ENCODE measurements around the gene LMO7.

The LMO7 gene

DNA sequence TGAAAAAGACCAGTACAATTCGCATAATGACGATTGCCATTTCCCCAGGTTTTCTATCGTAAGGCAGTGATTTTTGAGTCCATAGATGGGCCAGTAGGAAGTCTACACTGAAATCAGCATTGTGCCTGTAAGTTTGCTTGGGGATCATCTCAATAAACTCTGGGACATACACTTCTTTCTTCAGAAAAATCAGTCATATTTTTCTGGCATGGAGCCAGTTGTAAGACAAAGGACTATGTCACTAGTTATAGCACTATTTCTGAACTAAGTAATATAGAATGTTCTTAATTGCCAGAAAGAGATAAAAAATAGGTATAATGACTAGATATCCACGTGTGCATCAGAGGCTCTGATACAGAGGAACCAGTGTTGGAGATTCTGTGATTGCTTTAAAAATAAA lies 243.5 kb downstream of the LMO7 start:
- no peaks in the 10 kb centered on the region for H3K9me3 ChIP-seq (ENCODE audit: control insufficient read depth in 5 of 5, low read length in 5 of 5)
- no peak overlapping the region for H3K4me3 ChIP-seq (ENCODE audit: low read depth in 1 of 5, low read length in 5 of 5)
- H3K36me3 ChIP-seq (ENCODE audit: control insufficient read depth in 5 of 5, insufficient read depth in 5 of 5, low read length in 5 of 5): no peaks in the 10 kb centered on the region
- no peak overlapping the region for H3K9ac ChIP-seq (ENCODE audit: low read length in 5 of 5)
- no peaks in the 10 kb centered on the region for H3K27me3 ChIP-seq (ENCODE audit: control insufficient read depth in 5 of 5, insufficient read depth in 4 of 5, low read length in 5 of 5)
- H3K27ac ChIP-seq (ENCODE audit: low read depth, low read length): no peak overlapping the region
- peaks cover 0 to 10% (median 5%) of the 10 kb centered on the region in 5 donors for H3K4me1 ChIP-seq (ENCODE audit: control insufficient read depth in 5 of 5, insufficient read depth in 5 of 5, low read length in 5 of 5)

DNA sequence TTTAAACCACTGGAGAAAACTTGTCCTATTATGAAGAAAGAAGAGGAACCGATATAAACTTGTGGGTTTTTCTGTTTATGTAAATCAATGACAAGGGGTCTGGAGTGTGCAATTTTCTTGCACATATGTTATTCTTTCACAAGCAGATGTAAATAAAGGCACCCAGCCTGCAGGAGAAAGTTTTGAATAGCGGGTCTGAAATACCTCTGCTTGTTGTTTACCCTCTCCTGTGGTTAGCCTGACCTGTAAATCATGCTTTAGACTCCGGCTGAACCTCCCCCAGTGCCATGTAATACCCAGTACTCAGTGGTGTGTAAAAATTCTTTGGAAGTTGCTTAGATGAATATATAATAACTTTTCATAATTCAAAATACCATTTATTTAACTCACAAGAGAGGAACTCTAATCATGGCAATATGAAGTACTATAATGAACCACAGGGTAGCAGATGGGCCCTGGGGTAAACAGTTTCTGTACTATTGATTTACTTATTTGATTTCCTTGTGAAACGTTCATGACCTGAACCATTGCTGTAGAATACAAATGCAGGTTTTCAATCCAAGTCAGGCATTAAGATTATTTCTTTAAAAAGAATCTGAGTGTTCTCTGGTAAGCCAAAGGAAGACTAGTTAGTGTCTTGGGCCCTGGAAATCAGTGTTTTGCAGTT lies 245.1 kb downstream of the LMO7 start:
- Histone ChIP-seq H3K9me3 (ENCODE audit: control insufficient read depth in 5 of 5, low read length in 5 of 5) (no peaks in the 10 kb centered on the region), H3K27me3 (ENCODE audit: control insufficient read depth in 5 of 5, insufficient read depth in 4 of 5, low read length in 5 of 5) (no peaks in the 10 kb centered on the region), H3K4me3 (ENCODE audit: low read depth in 1 of 5, low read length in 5 of 5) (no peak overlapping the region)

DNA sequence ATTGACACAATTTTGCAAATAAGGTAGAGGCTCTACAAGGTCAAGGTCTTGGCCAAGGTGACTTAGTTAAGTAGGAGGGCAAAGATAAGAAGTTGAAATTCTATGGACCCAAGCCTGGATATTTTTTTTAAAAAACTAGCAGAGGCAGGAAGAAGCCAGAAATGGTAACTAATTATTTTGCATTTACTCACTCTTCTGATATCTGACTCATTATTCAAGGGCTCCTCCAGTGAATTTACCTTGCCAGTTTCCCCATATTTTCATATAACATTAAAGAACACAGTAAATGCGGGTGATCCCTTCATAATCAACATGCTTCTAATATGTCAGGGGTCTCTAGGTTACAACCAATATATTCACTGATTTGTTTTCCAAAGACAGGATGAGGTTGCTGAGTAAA lies 246.1 kb downstream of the LMO7 start:
- no peaks in the 10 kb centered on the region for H3K36me3 ChIP-seq (ENCODE audit: control insufficient read depth in 5 of 5, insufficient read depth in 5 of 5, low read length in 5 of 5)
- H3K27me3 ChIP-seq (ENCODE audit: control insufficient read depth in 5 of 5, insufficient read depth in 4 of 5, low read length in 5 of 5): no peaks in the 10 kb centered on the region
- H3K9ac ChIP-seq (ENCODE audit: low read length in 5 of 5): no peak overlapping the region
- no peaks in the 10 kb centered on the region for H3K9me3 ChIP-seq (ENCODE audit: control insufficient read depth in 5 of 5, low read length in 5 of 5)
- no peak overlapping the region for H3K27ac ChIP-seq (ENCODE audit: low read depth, low read length)
- H3K4me3 ChIP-seq (ENCODE audit: low read depth in 1 of 5, low read length in 5 of 5): no peak overlapping the region
- peaks cover 0 to 10% (median 0%) of the 10 kb centered on the region in 5 donors for H3K4me1 ChIP-seq (ENCODE audit: control insufficient read depth in 5 of 5, insufficient read depth in 5 of 5, low read length in 5 of 5)

More for the DNA sequence above, 245.1 kb downstream of the LMO7 start:
- Histone ChIP-seq H3K4me1 (ENCODE audit: control insufficient read depth in 5 of 5, insufficient read depth in 5 of 5, low read length in 5 of 5) (peaks cover 0 to 10% (median 4%) of the 10 kb centered on the region in 5 donors), H3K27ac (ENCODE audit: low read depth, low read length) (no peak overlapping the region), H3K9ac (ENCODE audit: low read length in 5 of 5) (no peak overlapping the region), H3K36me3 (ENCODE audit: control insufficient read depth in 5 of 5, insufficient read depth in 5 of 5, low read length in 5 of 5) (no peaks in the 10 kb centered on the region)

- Histone ChIP-seq H3K36me3 (ENCODE audit: control insufficient read depth in 5 of 5, insufficient read depth in 5 of 5, low read length in 5 of 5) (no peaks in the 10 kb centered on the region), H3K27ac (ENCODE audit: low read depth, low read length) (no peak overlapping the region), H3K4me1 (ENCODE audit: control insufficient read depth in 5 of 5, insufficient read depth in 5 of 5, low read length in 5 of 5) (no peaks in the 10 kb centered on the region), H3K27me3 (ENCODE audit: control insufficient read depth in 5 of 5, insufficient read depth in 4 of 5, low read length in 5 of 5) (no peaks in the 10 kb centered on the region), H3K9me3 (ENCODE audit: control insufficient read depth in 5 of 5, low read length in 5 of 5) (no peaks in the 10 kb centered on the region), H3K4me3 (ENCODE audit: low read depth in 1 of 5, low read length in 5 of 5) (no peak overlapping the region), H3K9ac (ENCODE audit: low read length in 5 of 5) (no peak overlapping the region)
Observed at GRCh38 chr13:75889427-75889826, 253.3 kb downstream of the LMO7 start.

DNA sequence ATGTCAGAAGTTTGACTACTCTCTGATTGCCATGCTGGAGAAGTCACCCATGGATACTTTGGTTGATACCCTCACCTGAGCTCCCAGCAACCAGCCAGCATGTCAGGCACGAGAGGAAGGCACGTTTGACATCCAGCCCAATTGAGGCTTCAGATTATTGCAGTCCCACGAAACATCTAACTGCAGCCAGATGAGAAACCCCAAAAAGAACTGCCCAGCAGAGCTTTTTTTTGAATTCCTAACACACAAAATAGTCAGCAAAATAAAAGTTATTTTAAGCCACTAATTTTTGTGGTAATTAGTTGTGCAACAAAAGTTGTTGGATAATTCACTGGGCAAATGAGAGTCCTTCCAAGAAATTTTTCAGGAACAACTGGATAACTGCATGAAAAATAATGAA lies 259.0 kb downstream of the LMO7 start:
- no peaks in the 10 kb centered on the region for H3K9me3 ChIP-seq (ENCODE audit: control insufficient read depth in 5 of 5, low read length in 5 of 5)
- H3K4me1 ChIP-seq (ENCODE audit: control insufficient read depth in 5 of 5, insufficient read depth in 5 of 5, low read length in 5 of 5): no peaks in the 10 kb centered on the region
- no peak overlapping the region for H3K27ac ChIP-seq (ENCODE audit: low read depth, low read length)
- no peak overlapping the region for H3K9ac ChIP-seq (ENCODE audit: low read length in 5 of 5)
- no peaks in the 10 kb centered on the region for H3K36me3 ChIP-seq (ENCODE audit: control insufficient read depth in 5 of 5, insufficient read depth in 5 of 5, low read length in 5 of 5)
- H3K27me3 ChIP-seq (ENCODE audit: control insufficient read depth in 5 of 5, insufficient read depth in 4 of 5, low read length in 5 of 5): peaks cover 0 to 3% (median 0%) of the 10 kb centered on the region in 5 donors
- H3K4me3 ChIP-seq (ENCODE audit: low read depth in 1 of 5, low read length in 5 of 5): no peak overlapping the region

- Histone ChIP-seq H3K4me1 (ENCODE audit: control insufficient read depth in 5 of 5, insufficient read depth in 5 of 5, low read length in 5 of 5) (no peaks in the 10 kb centered on the region), H3K9ac (ENCODE audit: low read length in 5 of 5) (no peak overlapping the region), H3K27me3 (ENCODE audit: control insufficient read depth in 5 of 5, insufficient read depth in 4 of 5, low read length in 5 of 5) (peaks cover 0 to 3% (median 0%) of the 10 kb centered on the region in 5 donors), H3K27ac (ENCODE audit: low read depth, low read length) (no peak overlapping the region), H3K36me3 (ENCODE audit: control insufficient read depth in 5 of 5, insufficient read depth in 5 of 5, low read length in 5 of 5) (no peaks in the 10 kb centered on the region), H3K9me3 (ENCODE audit: control insufficient read depth in 5 of 5, low read length in 5 of 5) (no peaks in the 10 kb centered on the region), H3K4me3 (ENCODE audit: low read depth in 1 of 5, low read length in 5 of 5) (no peak overlapping the region)
Observed at GRCh38 chr13:75896271-75896670, 260.1 kb downstream of the LMO7 start.

DNA sequence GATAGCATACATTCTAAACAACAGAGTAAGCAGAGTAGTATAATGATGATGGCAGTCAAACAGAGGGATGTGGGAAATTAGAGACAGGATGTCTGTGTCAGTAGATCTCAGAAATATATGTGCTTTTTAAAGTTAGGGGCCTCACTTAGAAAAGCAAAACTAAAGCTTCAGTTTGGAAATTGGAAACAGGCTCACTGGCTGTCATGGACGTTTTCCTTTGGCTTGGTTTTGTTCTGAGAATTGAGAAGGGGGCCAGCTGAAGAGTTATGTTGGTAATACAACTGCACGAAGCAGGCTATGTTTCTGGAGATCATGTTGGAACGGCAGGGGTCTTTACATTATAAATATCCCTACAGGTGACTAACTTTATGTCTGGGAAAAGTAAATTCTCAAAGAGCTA lies 261.3 kb downstream of the LMO7 start:
- no peak overlapping the region for H3K4me3 ChIP-seq (ENCODE audit: low read depth in 1 of 5, low read length in 5 of 5)
- no peak overlapping the region for H3K9ac ChIP-seq (ENCODE audit: low read length in 5 of 5)
- H3K4me1 ChIP-seq (ENCODE audit: control insufficient read depth in 5 of 5, insufficient read depth in 5 of 5, low read length in 5 of 5): no peaks in the 10 kb centered on the region
- H3K27ac ChIP-seq (ENCODE audit: low read depth, low read length): no peak overlapping the region
- no peaks in the 10 kb centered on the region for H3K36me3 ChIP-seq (ENCODE audit: control insufficient read depth in 5 of 5, insufficient read depth in 5 of 5, low read length in 5 of 5)
- no peaks in the 10 kb centered on the region for H3K9me3 ChIP-seq (ENCODE audit: control insufficient read depth in 5 of 5, low read length in 5 of 5)
- peaks cover 0 to 3% (median 0%) of the 10 kb centered on the region in 5 donors for H3K27me3 ChIP-seq (ENCODE audit: control insufficient read depth in 5 of 5, insufficient read depth in 4 of 5, low read length in 5 of 5)

DNA sequence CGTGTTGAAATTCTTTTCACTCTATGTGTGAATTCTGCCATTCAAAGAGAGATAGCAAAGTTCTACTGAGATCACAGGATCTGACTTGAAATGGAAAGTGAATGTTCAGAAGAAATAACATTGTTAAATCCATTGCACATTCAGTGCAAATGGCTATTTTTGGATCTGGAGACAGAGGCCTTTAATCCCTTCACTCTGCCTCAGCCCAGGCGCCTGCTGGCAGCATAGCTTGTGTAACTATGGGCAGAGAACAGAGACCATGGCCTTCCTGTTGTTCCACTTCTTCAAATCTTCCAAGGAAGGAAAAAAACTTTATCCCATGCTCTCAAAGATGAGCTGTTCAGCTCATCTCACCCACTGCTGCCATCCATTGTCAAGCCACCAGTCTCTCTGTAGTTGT lies 265.4 kb downstream of the LMO7 start:
- H3K4me3 ChIP-seq (ENCODE audit: low read depth in 1 of 5, low read length in 5 of 5): no peak overlapping the region
- no peaks in the 10 kb centered on the region for H3K4me1 ChIP-seq (ENCODE audit: control insufficient read depth in 5 of 5, insufficient read depth in 5 of 5, low read length in 5 of 5)
- peaks cover 0 to 3% (median 0%) of the 10 kb centered on the region in 5 donors for H3K27me3 ChIP-seq (ENCODE audit: control insufficient read depth in 5 of 5, insufficient read depth in 4 of 5, low read length in 5 of 5)
- no peaks in the 10 kb centered on the region for H3K9me3 ChIP-seq (ENCODE audit: control insufficient read depth in 5 of 5, low read length in 5 of 5)
- no peak overlapping the region for H3K9ac ChIP-seq (ENCODE audit: low read length in 5 of 5)
- no peak overlapping the region for H3K27ac ChIP-seq (ENCODE audit: low read depth, low read length)
- H3K36me3 ChIP-seq (ENCODE audit: control insufficient read depth in 5 of 5, insufficient read depth in 5 of 5, low read length in 5 of 5): no peaks in the 10 kb centered on the region

GRCh38 chr13:75902166-75903104 lies 266.3 kb downstream of the LMO7 start:
- Histone ChIP-seq H3K4me3 (ENCODE audit: low read depth in 1 of 5, low read length in 5 of 5) (no peak overlapping the region), H3K4me1 (ENCODE audit: control insufficient read depth in 5 of 5, insufficient read depth in 5 of 5, low read length in 5 of 5) (no peaks in the 10 kb centered on the region), H3K9ac (ENCODE audit: low read length in 5 of 5) (no peak overlapping the region), H3K27ac (ENCODE audit: low read depth, low read length) (no peak overlapping the region), H3K27me3 (ENCODE audit: control insufficient read depth in 5 of 5, insufficient read depth in 4 of 5, low read length in 5 of 5) (peaks cover 0 to 3% (median 0%) of the 10 kb centered on the region in 5 donors), H3K9me3 (ENCODE audit: control insufficient read depth in 5 of 5, low read length in 5 of 5) (no peaks in the 10 kb centered on the region), H3K36me3 (ENCODE audit: control insufficient read depth in 5 of 5, insufficient read depth in 5 of 5, low read length in 5 of 5) (no peaks in the 10 kb centered on the region)

DNA sequence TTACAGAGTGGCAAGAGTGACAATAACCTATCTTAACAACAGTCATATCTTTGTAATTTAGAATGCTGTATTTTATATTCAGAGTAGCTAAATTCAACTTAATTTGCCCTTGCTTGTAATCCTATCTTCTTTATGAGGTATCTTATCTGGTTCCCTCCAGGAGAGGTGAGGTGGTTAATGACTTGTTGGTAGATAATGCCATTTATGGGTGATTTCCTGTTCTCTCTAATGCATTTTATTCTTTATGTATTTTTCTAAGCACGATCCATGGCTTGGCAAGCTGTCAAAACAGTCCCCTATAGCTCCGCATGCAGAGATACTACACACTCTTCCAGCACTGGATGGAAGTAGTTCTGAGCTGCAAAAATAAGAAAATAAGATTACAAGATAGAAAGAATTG lies 267.9 kb downstream of the LMO7 start:
- H3K27me3 ChIP-seq (ENCODE audit: control insufficient read depth in 5 of 5, insufficient read depth in 4 of 5, low read length in 5 of 5): no peaks in the 10 kb centered on the region
- H3K9ac ChIP-seq (ENCODE audit: low read length in 5 of 5): no peak overlapping the region
- H3K36me3 ChIP-seq (ENCODE audit: control insufficient read depth in 5 of 5, insufficient read depth in 5 of 5, low read length in 5 of 5): no peaks in the 10 kb centered on the region
- H3K27ac ChIP-seq (ENCODE audit: low read depth, low read length): no peak overlapping the region
- H3K4me3 ChIP-seq (ENCODE audit: low read depth in 1 of 5, low read length in 5 of 5): no peak overlapping the region
- no peaks in the 10 kb centered on the region for H3K9me3 ChIP-seq (ENCODE audit: control insufficient read depth in 5 of 5, low read length in 5 of 5)
- H3K4me1 ChIP-seq (ENCODE audit: control insufficient read depth in 5 of 5, insufficient read depth in 5 of 5, low read length in 5 of 5): no peaks in the 10 kb centered on the region

Data from subcutaneous abdominal adipose tissue (tissue), 5 donors.